Measurements from ENCODE around the gene ATG16L1. TPM values are rescaled to one million over a fixed set of nuclear protein-coding genes. Genes with fewer than 3 reads are reported as not detected.

The ATG16L1 gene
- 10 to 100 TPM; 24.7 to 40.3 (median 30.2) TPM for total RNA-seq

DNA sequence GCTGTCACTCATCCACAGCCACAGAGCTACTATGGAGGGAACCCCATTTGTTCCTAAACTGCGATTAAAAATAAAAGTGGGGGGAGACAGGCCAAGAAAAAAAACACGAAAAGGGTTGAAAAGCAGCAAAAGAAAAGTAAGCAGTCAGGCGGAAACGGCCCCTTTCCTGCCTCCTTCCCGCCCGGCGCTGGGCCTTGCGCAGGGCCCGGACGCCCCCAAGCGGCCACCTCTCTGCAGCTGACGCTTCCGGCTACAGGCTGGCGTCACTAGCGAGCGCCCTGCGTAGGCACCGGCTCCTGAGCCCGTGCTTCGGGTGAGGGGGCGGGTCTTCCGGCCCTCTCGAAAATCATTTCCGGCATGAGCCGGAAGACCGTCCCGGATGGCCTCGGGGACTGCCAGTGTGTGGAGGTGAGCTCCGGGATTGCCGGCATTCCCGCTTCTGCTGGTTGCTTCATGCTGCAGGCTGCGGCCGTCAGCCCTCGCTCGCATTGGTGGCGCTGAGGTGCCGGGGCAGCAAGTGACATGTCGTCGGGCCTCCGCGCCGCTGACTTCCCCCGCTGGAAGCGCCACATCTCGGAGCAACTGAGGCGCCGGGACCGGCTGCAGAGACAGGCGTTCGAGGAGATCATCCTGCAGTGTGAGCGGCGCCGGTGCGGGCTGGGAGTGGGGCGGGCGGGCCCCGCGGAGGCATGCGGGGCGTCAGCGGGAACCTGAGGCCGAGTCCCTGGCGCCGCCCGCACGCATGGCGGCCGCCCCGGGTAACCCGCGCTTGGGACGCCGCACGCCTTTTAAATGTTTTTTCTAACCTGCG, at the start of gene ATG16L1:
Gene ATG16L1 (plus strand): TSS at position 368 of the 811 bp plus-strand sequence. CDS start 155 bp downstream, at position 523.
- peak within 1 kb of the TSS; percentile 82 to 95 (median 92) for H3K27ac ChIP-seq (replicated peaks in 1 of 4)
- H3K4me1 ChIP-seq: peaks cover 18 to 46% (median 32%) of the 10 kb centered on the region in 4 donors
- under 1% methylated on average over 20 of the region's 75 CpGs for WGBS
- H3K36me3 ChIP-seq: peaks cover 1 to 20% (median 8%) of the 10 kb centered on the region in 4 donors
- no peaks in the 10 kb centered on the region for H3K27me3 ChIP-seq
- peak; percentile 98 for DNase-seq (ENCODE audit: extremely low spot score)
- H3K4me3 ChIP-seq: peak within 1 kb of the TSS; percentile 73 to 97 (median 92)
- intact Hi-C loops (cut with DNase I): loop anchor here (5.0 kb wide), 3 partner anchors 191 to 644 kb away; no protein-coding TSS in a partner anchor
- TF ChIP-seq, protein P1, sequence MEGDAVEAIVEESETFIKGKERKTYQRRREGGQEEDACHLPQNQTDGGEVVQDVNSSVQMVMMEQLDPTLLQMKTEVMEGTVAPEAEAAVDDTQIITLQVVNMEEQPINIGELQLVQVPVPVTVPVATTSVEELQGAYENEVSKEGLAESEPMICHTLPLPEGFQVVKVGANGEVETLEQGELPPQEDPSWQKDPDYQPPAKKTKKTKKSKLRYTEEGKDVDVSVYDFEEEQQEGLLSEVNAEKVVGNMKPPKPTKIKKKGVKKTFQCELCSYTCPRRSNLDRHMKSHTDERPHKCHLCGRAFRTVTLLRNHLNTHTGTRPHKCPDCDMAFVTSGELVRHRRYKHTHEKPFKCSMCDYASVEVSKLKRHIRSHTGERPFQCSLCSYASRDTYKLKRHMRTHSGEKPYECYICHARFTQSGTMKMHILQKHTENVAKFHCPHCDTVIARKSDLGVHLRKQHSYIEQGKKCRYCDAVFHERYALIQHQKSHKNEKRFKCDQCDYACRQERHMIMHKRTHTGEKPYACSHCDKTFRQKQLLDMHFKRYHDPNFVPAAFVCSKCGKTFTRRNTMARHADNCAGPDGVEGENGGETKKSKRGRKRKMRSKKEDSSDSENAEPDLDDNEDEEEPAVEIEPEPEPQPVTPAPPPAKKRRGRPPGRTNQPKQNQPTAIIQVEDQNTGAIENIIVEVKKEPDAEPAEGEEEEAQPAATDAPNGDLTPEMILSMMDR (IDR thresholded peaks at IDR 0.05): peak; percentile 90 to 97 (median 97)
- TF ChIP-seq POLR2A (IDR thresholded peaks at IDR 0.05; ENCODE audit: low read depth): peak; percentile 53
- peak; percentile 92 to 95 for TF ChIP-seq POLR2AphosphoS5 (IDR thresholded peaks at IDR 0.05)
- no peak for TF ChIP-seq EP300 (IDR thresholded peaks at IDR 0.05)
- no peaks in the 10 kb centered on the region for H3K9me3 ChIP-seq

- H3K27me3 ChIP-seq: no peaks in the 10 kb centered on the region
- DNase-seq (ENCODE audit: extremely low spot score): no peak
- H3K4me1 ChIP-seq: no peaks in the 10 kb centered on the region
- intact Hi-C loops (cut with DNase I): no loop called here
- H3K4me3 ChIP-seq: no peak overlapping the region
- TF ChIP-seq POLR2AphosphoS5 (IDR thresholded peaks at IDR 0.05) (no peak), POLR2A (IDR thresholded peaks at IDR 0.05; ENCODE audit: low read depth) (no peak), EP300 (IDR thresholded peaks at IDR 0.05) (no peak)
- TF ChIP-seq, protein P1 (IDR thresholded peaks at IDR 0.05): no peak
- peaks cover 0 to 16% (median 9%) of the 10 kb centered on the region in 4 donors for H3K36me3 ChIP-seq
- peaks cover 0 to 15% (median 11%) of the 10 kb centered on the region in 4 donors for H3K9me3 ChIP-seq
- no peak overlapping the region for H3K27ac ChIP-seq (replicated peaks in 1 of 4)
- WGBS: 71% methylated on average over 5 of the region's 5 CpGs
Observed at GRCh38 chr2:233202531-233202944, 48.9 kb upstream of the ATG16L1 start.

- DNase-seq (ENCODE audit: extremely low spot score): no peak
- Histone ChIP-seq H3K9me3 (peaks cover 0 to 15% (median 11%) of the 10 kb centered on the region in 4 donors), H3K36me3 (peaks cover 0 to 12% (median 9%) of the 10 kb centered on the region in 4 donors), H3K4me3 (no peak overlapping the region), H3K27ac (replicated peaks in 1 of 4) (no peak overlapping the region), H3K27me3 (no peaks in the 10 kb centered on the region), H3K4me1 (peaks cover 0 to under 1% (median 0%) of the 10 kb centered on the region in 4 donors)
- 95% methylated on average over 5 of the region's 5 CpGs for WGBS
- intact Hi-C loops (cut with DNase I): no loop called here
- TF ChIP-seq EP300 (IDR thresholded peaks at IDR 0.05) (no peak), POLR2AphosphoS5 (IDR thresholded peaks at IDR 0.05) (no peak), POLR2A (IDR thresholded peaks at IDR 0.05; ENCODE audit: low read depth) (no peak)
- TF ChIP-seq, protein P1 (IDR thresholded peaks at IDR 0.05): no peak
Observed at GRCh38 chr2:233203060-233203459, 48.4 kb upstream of the ATG16L1 start.

- H3K9me3 ChIP-seq: peaks cover 0 to 15% (median 11%) of the 10 kb centered on the region in 4 donors
- H3K36me3 ChIP-seq: peaks cover 0 to 11% (median 8%) of the 10 kb centered on the region in 4 donors
- intact Hi-C loops (cut with DNase I): no loop called here
- H3K27me3 ChIP-seq: no peaks in the 10 kb centered on the region
- peaks cover 4 to 11% (median 9%) of the 10 kb centered on the region in 4 donors for H3K4me1 ChIP-seq
- no peak overlapping the region for H3K27ac ChIP-seq (replicated peaks in 1 of 4)
- TF ChIP-seq POLR2A (IDR thresholded peaks at IDR 0.05; ENCODE audit: low read depth) (no peak), EP300 (IDR thresholded peaks at IDR 0.05) (no peak), POLR2AphosphoS5 (IDR thresholded peaks at IDR 0.05) (no peak)
- TF ChIP-seq, protein P1 (IDR thresholded peaks at IDR 0.05): no peak
- WGBS: 88% methylated on average over 7 of the region's 50 CpGs
- no peak overlapping the region for H3K4me3 ChIP-seq
- DNase-seq (ENCODE audit: extremely low spot score): no peak
Observed at GRCh38 chr2:233204286-233204936, 47.1 kb upstream of the ATG16L1 start.

All from esophagus muscularis mucosa (tissue), 4 donors.